ENCODE data around the gene PCDHA6.
"Not testable (repeated sequence)": the region's sequence is repeated elsewhere in the genome, so short reads cannot be mapped to it uniquely, and the experiment has no call there.

GRCh38 chr5:140787422-140787821 is 40.3 kb upstream of the PCDHA6 start:
- not testable (repeated sequence) for TF ChIP-seq EZH2 (IDR thresholded peaks at IDR 0.05); POLR2AphosphoS5 (IDR thresholded peaks at IDR 0.05; ENCODE audit: borderline replicate concordance, low read depth, low read length)

Measured in SK-N-MC (cell line).